Regular cardiac myocyte (primary cell): ENCODE results near the gene ZNF107. TPM values are rescaled to one million over a fixed set of nuclear protein-coding genes. Genes with fewer than 3 reads are reported as not detected.

Experiments
- total RNA-seq: library from RNA; depleted of rRNA; stranded (reverse); fragments of >200 nt; gene quantifications from 2 replicates; pipeline ENCODE4 v1.2.3, GENCODE V29; 2014

The ZNF107 gene
- total RNA-seq = 1.7 and 1.9 TPM in 2 replicates

GRCh38 chr7:64665980-64666662 is at the start of gene ZNF107:
Gene ZNF107 (plus strand): TSS chr7:64666133. CDS start chr7:64666283, 150 bp downstream.

Other genes with a start within 250 kb of the ZNF107 start
- 11.3 and 16.3 TPM in 2 replicates for gene ZNF680, start 103.1 kb upstream of the ZNF107 start, total RNA-seq
- 5.0 and 6.5 TPM in 2 replicates for gene ZNF138, start 128.3 kb downstream of the ZNF107 start, total RNA-seq
- gene ZNF273, start 237.1 kb downstream of the ZNF107 start, total RNA-seq = 3.1 and 4.2 TPM in 2 replicates